ENCODE measurements around the gene GARIN5B. TPM values are rescaled to one million over a fixed set of nuclear protein-coding genes. Genes with fewer than 3 reads are reported as not detected.
A peak's percentile ranks its signal among the peaks of the same experiment; 100 is the strongest.

GARIN5B gene
- total and polyA plus RNA-seq, 2 experiments from 2014 or later = not detected

GRCh38 chr19:55319785-55320184 lies 43.3 kb downstream of the GARIN5B start:
- H3K9me3 ChIP-seq (ENCODE audit: low read depth) = no peaks in the 10 kb centered on the region
- H3K27ac ChIP-seq = no peak overlapping the region
- no peaks in the 10 kb centered on the region for H3K4me1 ChIP-seq (ENCODE audit: insufficient read depth)
- H3K4me3 ChIP-seq = no peak overlapping the region
- H3K27me3 ChIP-seq (replicated peaks; ENCODE audit: insufficient read depth) = no peaks in the 10 kb centered on the region
- H3K9ac ChIP-seq = no peak overlapping the region
- WGBS, 2 experiments (ENCODE audit: low coverage in 1 of 2, low lambda C conversion rate in 2 of 2, missing lambda C conversion rate in 2 of 2) = 8 to 9% methylated on average over 20 to 21 of the region's 21 CpGs
- no peak overlapping the region for H3K4me2 ChIP-seq (ENCODE audit: unreplicated experiment)
- peak; percentile 72 for DNase-seq
- no peaks in the 10 kb centered on the region for H4K20me1 ChIP-seq (ENCODE audit: insufficient read depth)
- H3K36me3 ChIP-seq (ENCODE audit: low read depth) = no peaks in the 10 kb centered on the region
- no peaks in the 10 kb centered on the region for H3F3A ChIP-seq (ENCODE audit: insufficient read depth)
- no peak for TF ChIP-seq EZH2phosphoT487 (IDR thresholded peaks at IDR 0.05; ENCODE audit: insufficient read depth, low read depth)
- no peak for TF ChIP-seq EZH2 (IDR thresholded peaks at IDR 0.05; ENCODE audit: insufficient read depth, poor library complexity, severe bottlenecking)
- H2AFZ ChIP-seq = peak overlapping the region; percentile 68
- in situ Hi-C loops (cut with MboI) = no loop called here
- H3K9me2 ChIP-seq (ENCODE audit: insufficient read depth) = no peaks in the 10 kb centered on the region
- no peaks in the 10 kb centered on the region for H3K79me2 ChIP-seq (ENCODE audit: insufficient read depth)

- in situ Hi-C loops (cut with MboI) = no loop called here
- DNase-seq = no peak
- Histone ChIP-seq H3K36me3 (ENCODE audit: low read depth) (no peaks in the 10 kb centered on the region), H4K20me1 (ENCODE audit: insufficient read depth) (no peaks in the 10 kb centered on the region), H3F3A (ENCODE audit: insufficient read depth) (no peaks in the 10 kb centered on the region), H2AFZ (no peak overlapping the region), H3K27ac (no peak overlapping the region), H3K9me2 (ENCODE audit: insufficient read depth) (no peaks in the 10 kb centered on the region), H3K27me3 (replicated peaks; ENCODE audit: insufficient read depth) (no peaks in the 10 kb centered on the region), H3K4me2 (ENCODE audit: unreplicated experiment) (no peak overlapping the region), H3K4me1 (ENCODE audit: insufficient read depth) (no peaks in the 10 kb centered on the region), H3K79me2 (ENCODE audit: insufficient read depth) (no peaks in the 10 kb centered on the region), H3K4me3 (no peak overlapping the region), H3K9ac (no peak overlapping the region), H3K9me3 (ENCODE audit: low read depth) (no peaks in the 10 kb centered on the region)
- WGBS, 2 experiments (ENCODE audit: low coverage in 1 of 2, low lambda C conversion rate in 2 of 2, missing lambda C conversion rate in 2 of 2) = 55 to 61% methylated on average over 8 of the region's 8 CpGs
- no peak for TF ChIP-seq EZH2 (IDR thresholded peaks at IDR 0.05; ENCODE audit: insufficient read depth, poor library complexity, severe bottlenecking)
- TF ChIP-seq EZH2phosphoT487 (IDR thresholded peaks at IDR 0.05; ENCODE audit: insufficient read depth, low read depth) = no peak
Measured at GRCh38 chr19:55316646-55317045, 46.4 kb downstream of the GARIN5B start.

GRCh38 chr19:55315956-55316525 lies 47.0 kb downstream of the GARIN5B start:
- Histone ChIP-seq H3K27me3 (replicated peaks; ENCODE audit: insufficient read depth) (no peaks in the 10 kb centered on the region), H4K20me1 (ENCODE audit: insufficient read depth) (no peaks in the 10 kb centered on the region), H3K36me3 (ENCODE audit: low read depth) (no peaks in the 10 kb centered on the region), H3K9ac (no peak overlapping the region), H3K27ac (no peak overlapping the region), H3K4me2 (ENCODE audit: unreplicated experiment) (no peak overlapping the region), H3K9me3 (ENCODE audit: low read depth) (no peaks in the 10 kb centered on the region), H3K79me2 (ENCODE audit: insufficient read depth) (no peaks in the 10 kb centered on the region), H3K9me2 (ENCODE audit: insufficient read depth) (no peaks in the 10 kb centered on the region), H2AFZ (no peak overlapping the region), H3K4me1 (ENCODE audit: insufficient read depth) (no peaks in the 10 kb centered on the region), H3F3A (ENCODE audit: insufficient read depth) (no peaks in the 10 kb centered on the region), H3K4me3 (no peak overlapping the region)
- TF ChIP-seq EZH2 (IDR thresholded peaks at IDR 0.05; ENCODE audit: insufficient read depth, poor library complexity, severe bottlenecking) (no peak), EZH2phosphoT487 (IDR thresholded peaks at IDR 0.05; ENCODE audit: insufficient read depth, low read depth) (no peak)
- in situ Hi-C loops (cut with MboI) = no loop called here
- WGBS, 2 experiments (ENCODE audit: low coverage in 1 of 2, low lambda C conversion rate in 2 of 2, missing lambda C conversion rate in 2 of 2) = 67 to 71% methylated on average over 13 of the region's 13 CpGs
- DNase-seq = no peak

- Histone ChIP-seq H3K27me3 (replicated peaks; ENCODE audit: insufficient read depth) (no peaks in the 10 kb centered on the region), H3K9ac (no peak overlapping the region), H3K9me3 (ENCODE audit: low read depth) (no peaks in the 10 kb centered on the region), H3K4me3 (no peak overlapping the region), H3K27ac (no peak overlapping the region), H2AFZ (no peak overlapping the region), H3K9me2 (ENCODE audit: insufficient read depth) (no peaks in the 10 kb centered on the region), H3F3A (ENCODE audit: insufficient read depth) (no peaks in the 10 kb centered on the region), H3K79me2 (ENCODE audit: insufficient read depth) (no peaks in the 10 kb centered on the region), H3K4me1 (ENCODE audit: insufficient read depth) (no peaks in the 10 kb centered on the region), H4K20me1 (ENCODE audit: insufficient read depth) (no peaks in the 10 kb centered on the region), H3K36me3 (ENCODE audit: low read depth) (no peaks in the 10 kb centered on the region), H3K4me2 (ENCODE audit: unreplicated experiment) (no peak overlapping the region)
- 66 to 68% methylated on average over 8 of the region's 8 CpGs for WGBS, 2 experiments (ENCODE audit: low coverage in 1 of 2, low lambda C conversion rate in 2 of 2, missing lambda C conversion rate in 2 of 2)
- DNase-seq = no peak
- no peak for TF ChIP-seq EZH2phosphoT487 (IDR thresholded peaks at IDR 0.05; ENCODE audit: insufficient read depth, low read depth)
- TF ChIP-seq EZH2 (IDR thresholded peaks at IDR 0.05; ENCODE audit: insufficient read depth, poor library complexity, severe bottlenecking) = no peak
- in situ Hi-C loops (cut with MboI) = no loop called here
Measured at GRCh38 chr19:55314396-55314795, 48.7 kb downstream of the GARIN5B start.
